DOHH2 (cell line): ENCODE data around the gene ADAMTS15.

Experiments used
- EZH2phosphoT487 ChIP-seq: fragments of 200-600 bp; sonication (generic); IDR thresholded peaks from 2 replicates; pipeline ENCODE4 v1.6.1; 2017; ENCODE audit warnings: borderline replicate concordance, mild to moderate bottlenecking, antibody characterized with exemption, low read length, moderate library complexity, mixed read lengths
- TF ChIP-seq, protein P1 (sequence below): fragments of 200-600 bp; sonication (generic); IDR thresholded peaks from one replicate; pipeline ENCODE4 v1.5.1; 2014; ENCODE audit warnings: antibody characterized with exemption, mild to moderate bottlenecking, low read depth, low read length; ENCODE audit not compliant: poor library complexity, severe bottlenecking

DNA sequence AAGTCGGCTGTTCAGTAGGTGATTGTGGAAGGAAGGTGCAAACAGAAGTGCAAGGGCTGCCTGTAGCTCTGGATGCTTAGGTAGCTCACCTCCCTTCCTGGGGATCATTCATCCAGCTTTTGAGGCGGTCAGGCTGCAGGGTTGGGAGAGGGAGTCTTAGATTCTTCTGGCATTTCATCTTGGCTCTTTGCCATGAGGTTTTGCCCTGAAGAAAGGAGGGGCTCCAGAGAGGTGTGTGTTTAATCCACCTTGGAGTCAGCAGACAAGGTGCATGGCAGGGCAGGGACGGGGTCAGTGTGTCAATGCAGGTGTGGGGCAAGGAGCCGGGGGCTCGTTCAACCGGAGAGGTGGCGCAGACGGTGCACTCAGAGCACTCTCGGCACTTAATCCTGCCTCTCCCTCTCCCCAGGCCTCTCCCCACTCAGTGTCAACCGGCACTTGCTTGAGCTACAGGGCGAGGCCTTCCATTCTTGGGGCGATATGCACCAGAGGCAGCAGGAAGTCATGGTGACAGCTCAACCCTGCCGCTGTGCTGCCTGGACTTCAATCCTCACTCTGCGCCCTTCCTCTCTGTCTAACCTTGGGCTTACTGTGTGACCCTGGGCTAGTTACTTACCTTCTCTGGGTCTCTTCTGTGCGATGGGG, 7.2 kb downstream of the ADAMTS15 start:
- TF ChIP-seq, protein P1, sequence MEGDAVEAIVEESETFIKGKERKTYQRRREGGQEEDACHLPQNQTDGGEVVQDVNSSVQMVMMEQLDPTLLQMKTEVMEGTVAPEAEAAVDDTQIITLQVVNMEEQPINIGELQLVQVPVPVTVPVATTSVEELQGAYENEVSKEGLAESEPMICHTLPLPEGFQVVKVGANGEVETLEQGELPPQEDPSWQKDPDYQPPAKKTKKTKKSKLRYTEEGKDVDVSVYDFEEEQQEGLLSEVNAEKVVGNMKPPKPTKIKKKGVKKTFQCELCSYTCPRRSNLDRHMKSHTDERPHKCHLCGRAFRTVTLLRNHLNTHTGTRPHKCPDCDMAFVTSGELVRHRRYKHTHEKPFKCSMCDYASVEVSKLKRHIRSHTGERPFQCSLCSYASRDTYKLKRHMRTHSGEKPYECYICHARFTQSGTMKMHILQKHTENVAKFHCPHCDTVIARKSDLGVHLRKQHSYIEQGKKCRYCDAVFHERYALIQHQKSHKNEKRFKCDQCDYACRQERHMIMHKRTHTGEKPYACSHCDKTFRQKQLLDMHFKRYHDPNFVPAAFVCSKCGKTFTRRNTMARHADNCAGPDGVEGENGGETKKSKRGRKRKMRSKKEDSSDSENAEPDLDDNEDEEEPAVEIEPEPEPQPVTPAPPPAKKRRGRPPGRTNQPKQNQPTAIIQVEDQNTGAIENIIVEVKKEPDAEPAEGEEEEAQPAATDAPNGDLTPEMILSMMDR, result no peak
- TF ChIP-seq EZH2phosphoT487, result no peak
